ENCODE results near the gene CCDC88C.

The CCDC88C gene

GRCh38 chr14:91303924-91304229, 113.7 kb downstream of the CCDC88C start:
- no peak for DNase-seq

DNA sequence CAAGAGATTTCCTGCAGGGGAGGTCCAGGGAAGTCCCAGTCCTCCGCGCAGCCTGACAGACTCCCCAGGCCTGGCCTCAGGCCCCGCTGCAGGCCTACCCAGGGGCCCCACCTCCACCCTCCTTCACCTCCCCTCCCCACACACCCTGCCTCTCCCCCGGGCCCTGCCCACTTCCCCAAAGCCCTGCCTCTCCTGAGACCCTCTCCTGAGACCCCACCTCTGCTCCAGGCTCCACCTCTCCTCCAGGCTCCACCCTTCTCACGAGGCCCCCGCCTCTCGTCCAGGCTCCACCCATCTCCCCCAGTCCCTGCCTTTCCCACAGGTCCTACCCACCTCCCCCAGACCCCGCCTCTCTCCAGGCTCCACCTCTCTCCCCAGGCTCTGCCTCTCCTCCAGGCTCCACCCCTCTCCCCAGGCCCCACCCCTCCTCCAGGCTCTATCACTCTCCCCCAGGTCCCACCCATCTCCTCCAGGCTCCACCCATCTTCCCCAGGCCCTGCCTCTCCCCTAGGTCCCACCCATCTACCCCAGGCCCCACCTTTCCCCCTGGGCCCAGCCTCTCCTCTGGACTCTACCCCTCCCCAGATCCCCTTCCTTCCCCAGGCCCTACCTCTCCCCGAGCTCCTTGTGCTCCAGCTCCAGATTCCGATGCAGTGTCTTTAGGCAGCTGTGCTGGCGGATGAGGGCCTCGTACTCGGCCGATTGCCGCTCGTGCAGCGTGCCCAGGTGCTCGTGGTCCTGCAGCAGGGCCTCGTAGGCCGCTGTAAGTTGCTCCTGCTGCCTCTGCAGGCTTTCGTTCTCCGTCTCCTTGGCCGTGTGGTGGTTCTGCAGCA, 114.3 kb downstream of the CCDC88C start:
- peak; percentile 64 to 84 for DNase-seq

DNA sequence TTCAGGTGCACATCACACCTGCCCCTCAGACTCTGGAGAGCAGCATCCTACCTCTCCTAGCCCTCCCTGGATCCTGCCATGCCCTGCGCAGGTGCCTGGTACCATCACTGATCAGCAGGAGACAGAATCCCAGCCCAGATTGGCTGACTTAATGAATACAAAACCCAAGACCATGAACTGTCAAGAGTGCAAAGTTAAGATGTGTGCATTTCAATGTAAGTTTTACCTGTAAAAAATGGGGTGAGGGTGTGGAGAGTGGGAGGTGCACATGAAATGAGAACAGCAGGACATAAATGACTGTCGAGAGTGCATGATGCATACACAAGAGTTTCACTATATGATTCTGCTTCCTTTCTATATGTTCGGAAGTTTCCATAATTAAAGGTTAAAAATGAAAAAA, 115.2 kb downstream of the CCDC88C start:
- DNase-seq, result peak in 1 of 2 donors; percentile 49

DNA sequence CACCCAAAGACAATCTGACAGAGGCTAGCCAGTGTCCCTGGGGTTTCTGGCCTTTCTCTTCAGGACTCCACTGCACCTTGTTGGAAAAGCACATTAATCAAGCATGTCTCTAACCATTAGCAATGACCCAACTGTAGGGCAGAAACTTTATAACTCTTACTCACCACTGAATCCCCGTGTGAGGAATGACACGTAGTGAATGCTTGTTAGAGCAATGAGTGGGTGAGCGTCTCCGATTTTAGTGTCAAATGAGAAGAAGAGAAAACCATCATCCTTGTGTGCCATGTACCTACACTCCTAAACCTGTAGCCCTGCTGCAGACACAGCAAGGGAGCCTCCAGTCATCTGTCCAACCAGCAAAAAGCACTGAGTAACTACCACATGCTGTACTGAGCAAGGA, 116.7 kb downstream of the CCDC88C start:
- no peak for DNase-seq

GRCh38 chr14:91300283-91300895, 117.2 kb downstream of the CCDC88C start:
- DNase-seq, result no peak

DNA sequence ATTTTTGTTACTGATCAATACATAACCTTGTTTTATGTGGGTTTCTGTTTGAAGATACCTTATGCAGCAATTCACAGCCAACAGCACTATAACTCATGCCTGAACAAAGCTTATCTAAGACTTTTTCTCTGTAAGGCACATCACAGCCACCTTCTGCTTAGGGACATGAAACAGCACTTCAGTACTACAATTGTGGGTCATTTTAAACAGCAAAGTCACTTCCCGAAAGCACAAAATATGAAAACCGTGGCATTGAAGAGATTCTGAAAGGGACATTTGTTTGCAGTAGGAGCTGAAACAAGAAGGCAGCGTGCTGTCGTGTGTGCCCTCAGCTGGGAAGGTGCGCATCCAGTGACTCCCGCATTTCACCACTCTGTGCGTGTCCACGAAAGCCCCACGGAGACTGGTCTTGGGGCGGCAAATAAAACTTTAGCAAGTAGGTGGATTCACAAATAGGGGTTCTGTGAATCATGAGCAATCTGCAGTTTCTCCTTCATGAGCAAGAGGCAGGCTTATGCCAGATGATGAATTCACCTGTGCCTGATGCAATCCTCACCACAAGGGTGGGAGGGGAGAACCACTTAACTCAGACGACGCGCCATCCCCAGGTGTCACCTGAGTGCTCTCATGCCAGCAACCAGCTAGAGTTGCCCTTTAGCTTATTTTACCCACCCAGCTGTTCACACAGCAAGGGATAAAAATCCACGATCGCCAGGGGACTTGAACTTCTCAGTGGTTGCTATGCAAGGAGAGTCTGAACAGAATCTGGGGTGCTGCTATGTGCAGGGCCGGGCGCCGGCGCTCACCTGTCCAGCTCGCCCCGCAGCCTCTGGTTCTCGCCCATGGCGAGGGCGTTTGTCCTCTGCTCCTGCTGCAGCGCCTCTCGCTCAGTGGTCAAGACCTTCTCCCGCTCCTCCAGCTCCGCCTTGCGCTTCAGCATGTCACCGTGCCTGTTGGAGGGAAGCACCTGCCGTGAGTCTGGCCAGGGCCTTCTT, 118.2 kb downstream of the CCDC88C start:
- DNase-seq, result peak; percentile 32 to 38

- DNase-seq, result no peak
Measured at GRCh38 chr14:91298576-91298975, 119.0 kb downstream of the CCDC88C start.

GRCh38 chr14:91297081-91297711, 120.4 kb downstream of the CCDC88C start:
- no peak for DNase-seq

DNA sequence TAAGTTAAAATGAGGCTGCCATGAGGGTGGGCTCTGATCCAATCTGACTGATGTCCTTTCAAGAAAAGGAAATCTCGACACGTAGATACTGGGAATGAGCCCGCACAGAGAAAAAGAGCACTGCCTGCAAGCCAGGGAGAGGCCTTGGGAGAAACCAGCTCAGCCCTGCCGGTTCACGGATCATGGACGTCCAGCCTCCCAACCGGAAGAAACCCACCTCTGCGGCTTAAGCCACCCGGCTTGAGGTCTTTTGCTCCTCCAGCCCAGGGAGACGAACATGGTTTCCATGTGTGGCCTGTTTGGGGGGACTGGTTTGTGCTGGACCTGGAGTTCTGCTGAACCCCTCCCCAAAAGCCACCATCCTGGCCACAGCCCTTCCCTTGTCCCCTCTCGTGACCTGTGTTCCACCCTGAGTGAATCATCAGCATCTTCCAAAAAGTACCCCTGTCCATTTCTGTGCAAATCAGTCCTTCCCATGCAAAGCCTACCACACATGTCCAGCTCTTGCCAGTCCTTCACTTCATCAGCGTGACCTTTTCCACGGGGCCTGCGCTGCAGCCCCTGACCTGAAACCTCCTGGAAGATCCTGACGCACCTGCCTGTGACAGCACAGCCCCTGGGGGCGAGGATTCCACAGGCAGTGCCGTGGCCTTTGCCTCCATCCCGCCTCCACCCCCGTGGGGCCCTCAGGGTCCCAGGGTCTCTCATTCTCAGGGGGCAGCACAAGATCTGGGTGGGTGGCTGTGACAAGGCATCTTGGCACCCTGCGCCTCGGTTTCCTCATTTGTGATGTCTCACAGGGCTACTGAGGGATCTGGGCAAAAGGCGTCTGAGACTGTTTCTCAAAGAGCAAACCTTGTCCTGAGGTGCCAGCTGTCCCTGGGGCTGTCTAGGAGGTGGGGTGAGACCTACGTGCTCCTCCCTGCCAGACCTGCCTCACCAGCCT, 121.5 kb downstream of the CCDC88C start:
- DNase-seq, result no peak

DNA sequence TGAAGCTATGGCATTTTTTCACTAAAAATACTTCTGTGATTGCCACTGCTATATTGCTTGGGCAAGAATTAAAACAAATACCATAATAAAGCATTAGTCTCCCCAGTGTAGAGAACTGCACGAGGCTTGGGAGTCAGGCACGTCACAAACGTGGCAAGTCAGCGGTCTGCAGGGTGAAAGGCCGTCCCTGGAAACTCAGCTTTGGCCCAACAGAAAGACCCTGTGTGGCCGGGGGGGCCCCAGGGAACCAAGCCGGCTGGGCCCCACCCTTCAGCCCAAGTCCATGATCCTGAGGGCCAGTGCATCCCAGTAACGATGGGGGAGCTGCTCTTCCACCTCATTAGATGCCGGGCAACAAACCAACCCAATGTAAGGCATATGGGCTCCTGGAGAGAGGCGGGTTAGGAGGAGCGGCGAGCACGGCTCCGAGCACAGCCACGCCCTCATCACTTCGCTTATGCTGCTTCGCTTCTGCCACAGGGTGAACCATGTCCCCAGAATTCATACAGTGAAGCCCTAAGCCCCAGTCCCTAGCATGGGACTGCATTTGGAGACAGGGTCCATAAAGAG, 122.3 kb downstream of the CCDC88C start:
- DNase-seq, result no peak

DNA sequence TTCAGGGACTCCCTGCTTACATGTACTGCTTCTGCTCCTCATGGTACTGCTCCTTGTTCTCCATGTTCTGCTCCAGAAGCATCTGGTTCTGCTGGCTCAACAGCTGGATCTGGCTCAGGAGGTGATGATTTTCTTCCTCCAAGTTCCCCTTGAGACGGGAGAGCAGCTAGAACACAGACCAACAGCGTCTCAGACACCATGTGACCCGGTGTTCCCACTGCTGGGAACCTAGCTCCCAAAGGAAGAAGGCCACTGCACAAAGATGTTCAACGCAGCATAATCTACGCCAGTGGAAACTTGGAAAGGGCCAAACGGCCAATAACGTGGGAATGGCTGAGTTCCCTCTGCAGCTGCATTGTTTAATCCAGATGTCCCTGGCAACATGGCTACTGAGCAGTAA, 123.5 kb downstream of the CCDC88C start:
- no peak for DNase-seq

DNA sequence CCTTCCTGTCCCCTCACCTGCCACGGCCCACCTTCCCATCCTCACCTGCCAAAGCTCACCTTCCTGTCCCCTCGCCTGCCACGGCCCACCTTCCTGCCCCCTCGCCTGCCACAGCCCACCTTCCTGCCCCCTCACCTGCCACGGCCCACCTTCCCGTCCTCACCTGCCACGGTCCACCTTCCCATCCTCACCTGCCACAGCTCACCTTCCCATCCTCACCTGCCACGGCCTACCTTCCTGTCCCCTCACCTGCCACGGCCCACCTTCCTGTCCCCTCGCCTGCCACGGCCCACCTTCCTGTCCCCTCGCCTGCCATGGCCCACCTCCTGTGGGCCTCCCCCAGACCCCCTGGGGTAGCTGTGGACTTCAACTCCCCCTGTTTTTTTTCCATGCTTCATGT, 124.3 kb downstream of the CCDC88C start:
- DNase-seq, result no peak

- DNase-seq, result no peak
Measured at GRCh38 chr14:91292491-91292890, 125.1 kb downstream of the CCDC88C start.

GRCh38 chr14:91291786-91292405, 125.7 kb downstream of the CCDC88C start:
- no peak for DNase-seq

GRCh38 chr14:91290986-91291385, 126.6 kb downstream of the CCDC88C start:
- no peak for DNase-seq

- no peak for DNase-seq
Measured at GRCh38 chr14:91289464-91289863, 128.2 kb downstream of the CCDC88C start.

DNA sequence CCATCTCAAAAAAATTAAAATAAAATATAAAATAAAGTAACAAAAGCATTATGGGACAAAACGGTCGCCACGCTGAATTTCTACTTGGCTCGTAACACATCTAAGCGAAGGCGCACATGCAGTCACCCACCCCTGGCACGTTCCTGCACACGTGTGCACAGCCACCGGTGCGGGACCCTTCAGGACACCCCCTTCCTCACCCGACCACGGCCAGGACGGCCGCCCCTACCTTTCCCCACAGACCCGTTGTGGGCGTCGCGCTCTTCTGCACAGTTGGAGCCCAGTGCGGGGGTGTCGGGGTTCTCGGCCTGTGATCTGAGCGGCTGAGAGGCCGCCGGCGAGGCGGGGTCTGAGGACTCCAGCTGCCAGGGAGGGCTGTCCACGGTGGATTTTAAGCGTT, 128.7 kb downstream of the CCDC88C start:
- no peak for DNase-seq

GRCh38 chr14:91286530-91286937, 131.1 kb downstream of the CCDC88C start:
- peak; percentile 87 to 90 for DNase-seq

- DNase-seq, result no peak
Measured at GRCh38 chr14:91284791-91285548, 132.7 kb downstream of the CCDC88C start.

DNA sequence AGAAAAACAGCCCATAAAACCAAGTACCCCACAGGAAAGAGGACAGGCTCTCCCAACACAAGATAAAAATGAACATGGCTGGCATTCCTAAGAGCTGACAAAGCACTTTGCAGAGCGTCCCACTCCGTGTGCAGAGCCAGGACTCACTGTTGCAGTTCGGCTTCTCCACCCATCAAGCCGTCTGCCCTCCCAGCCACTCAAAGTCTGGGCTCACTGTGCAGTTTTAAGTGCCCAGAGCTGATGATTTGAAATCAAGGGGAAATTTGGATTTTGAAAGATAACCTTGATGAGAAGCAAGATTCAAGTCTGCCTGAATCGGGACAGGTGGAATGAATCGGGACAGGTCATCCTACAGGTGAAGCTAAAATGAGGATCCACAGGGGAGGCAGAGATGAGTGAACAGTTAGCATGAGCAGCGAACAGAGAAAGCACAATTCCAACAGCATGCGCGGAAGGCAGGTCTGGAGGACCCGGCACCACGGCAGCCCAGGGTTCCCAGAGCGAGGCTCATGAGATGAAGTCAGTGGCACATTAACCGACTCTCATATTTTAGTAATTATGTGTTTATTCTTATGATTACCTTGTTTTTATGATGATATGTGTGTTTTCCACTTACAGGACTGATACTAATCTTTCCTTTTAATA, 133.4 kb downstream of the CCDC88C start:
- no peak for DNase-seq
